VCaP (cell line): Measurements from ENCODE around the gene YIF1A.

Experiments
- H3K27ac ChIP-seq: fragments of 450-650 bp; 2 replicates; pipeline ENCODE4 v1.5.1; 2017
- TF ChIP-seq, protein P1 (sequence below): fragments of 450-650 bp; conservative IDR thresholded peaks from 2 replicates; pipeline ENCODE4 v1.5.1; 2017; ENCODE audit warnings: mild to moderate bottlenecking, moderate library complexity

Gene YIF1A, protein sequence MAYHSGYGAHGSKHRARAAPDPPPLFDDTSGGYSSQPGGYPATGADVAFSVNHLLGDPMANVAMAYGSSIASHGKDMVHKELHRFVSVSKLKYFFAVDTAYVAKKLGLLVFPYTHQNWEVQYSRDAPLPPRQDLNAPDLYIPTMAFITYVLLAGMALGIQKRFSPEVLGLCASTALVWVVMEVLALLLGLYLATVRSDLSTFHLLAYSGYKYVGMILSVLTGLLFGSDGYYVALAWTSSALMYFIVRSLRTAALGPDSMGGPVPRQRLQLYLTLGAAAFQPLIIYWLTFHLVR

DNA sequence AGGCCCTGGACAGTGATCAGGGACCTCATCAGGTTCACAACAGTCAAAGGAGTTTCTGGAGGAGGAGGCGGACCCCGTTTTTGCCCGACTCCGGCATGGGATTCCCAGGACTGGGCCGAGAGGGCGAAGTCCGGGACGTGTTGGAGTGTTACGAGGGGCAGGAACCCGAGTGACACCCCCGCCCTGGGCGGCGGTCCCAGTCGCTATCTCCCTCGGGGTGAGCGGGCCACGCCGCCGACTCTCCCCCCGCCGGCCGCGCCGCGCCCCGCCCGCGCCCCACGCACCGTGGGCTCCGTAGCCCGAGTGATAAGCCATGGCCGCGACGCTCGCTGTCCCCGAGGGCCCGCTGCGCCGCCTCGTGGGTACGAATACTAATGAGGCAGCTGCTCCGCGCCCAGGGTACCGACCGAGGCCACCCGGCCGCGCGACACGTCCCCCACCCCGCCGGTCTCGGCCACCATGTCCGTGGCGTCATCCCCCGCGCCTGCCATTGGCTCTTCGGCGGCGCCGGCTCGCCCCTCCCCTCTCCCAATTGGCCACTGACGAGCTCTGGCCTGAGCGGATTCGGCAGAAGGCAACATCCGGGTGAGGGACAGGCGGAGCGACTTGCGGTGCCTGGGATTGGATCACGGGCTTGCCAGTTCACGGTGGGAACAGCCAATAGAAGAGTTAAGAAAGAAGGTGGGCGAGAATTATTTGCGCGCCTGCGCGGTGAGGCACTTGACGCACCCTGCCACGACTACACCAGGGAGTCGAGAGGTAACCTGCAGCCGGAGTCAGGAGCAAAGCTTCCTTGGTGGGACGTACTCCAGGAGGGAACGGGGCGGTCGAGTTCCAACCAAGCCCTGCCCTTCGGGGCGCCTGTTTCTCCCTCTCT lies at the start of gene YIF1A:
YIF1A (minus strand) TSS at position 473 of the 877 bp plus-strand sequence; CDS start at position 315, 158 bp downstream.
- H3K27ac ChIP-seq = peak within 1 kb of the TSS; percentile 98
- TF ChIP-seq, protein P1, sequence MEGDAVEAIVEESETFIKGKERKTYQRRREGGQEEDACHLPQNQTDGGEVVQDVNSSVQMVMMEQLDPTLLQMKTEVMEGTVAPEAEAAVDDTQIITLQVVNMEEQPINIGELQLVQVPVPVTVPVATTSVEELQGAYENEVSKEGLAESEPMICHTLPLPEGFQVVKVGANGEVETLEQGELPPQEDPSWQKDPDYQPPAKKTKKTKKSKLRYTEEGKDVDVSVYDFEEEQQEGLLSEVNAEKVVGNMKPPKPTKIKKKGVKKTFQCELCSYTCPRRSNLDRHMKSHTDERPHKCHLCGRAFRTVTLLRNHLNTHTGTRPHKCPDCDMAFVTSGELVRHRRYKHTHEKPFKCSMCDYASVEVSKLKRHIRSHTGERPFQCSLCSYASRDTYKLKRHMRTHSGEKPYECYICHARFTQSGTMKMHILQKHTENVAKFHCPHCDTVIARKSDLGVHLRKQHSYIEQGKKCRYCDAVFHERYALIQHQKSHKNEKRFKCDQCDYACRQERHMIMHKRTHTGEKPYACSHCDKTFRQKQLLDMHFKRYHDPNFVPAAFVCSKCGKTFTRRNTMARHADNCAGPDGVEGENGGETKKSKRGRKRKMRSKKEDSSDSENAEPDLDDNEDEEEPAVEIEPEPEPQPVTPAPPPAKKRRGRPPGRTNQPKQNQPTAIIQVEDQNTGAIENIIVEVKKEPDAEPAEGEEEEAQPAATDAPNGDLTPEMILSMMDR = peak; percentile 54

DNA sequence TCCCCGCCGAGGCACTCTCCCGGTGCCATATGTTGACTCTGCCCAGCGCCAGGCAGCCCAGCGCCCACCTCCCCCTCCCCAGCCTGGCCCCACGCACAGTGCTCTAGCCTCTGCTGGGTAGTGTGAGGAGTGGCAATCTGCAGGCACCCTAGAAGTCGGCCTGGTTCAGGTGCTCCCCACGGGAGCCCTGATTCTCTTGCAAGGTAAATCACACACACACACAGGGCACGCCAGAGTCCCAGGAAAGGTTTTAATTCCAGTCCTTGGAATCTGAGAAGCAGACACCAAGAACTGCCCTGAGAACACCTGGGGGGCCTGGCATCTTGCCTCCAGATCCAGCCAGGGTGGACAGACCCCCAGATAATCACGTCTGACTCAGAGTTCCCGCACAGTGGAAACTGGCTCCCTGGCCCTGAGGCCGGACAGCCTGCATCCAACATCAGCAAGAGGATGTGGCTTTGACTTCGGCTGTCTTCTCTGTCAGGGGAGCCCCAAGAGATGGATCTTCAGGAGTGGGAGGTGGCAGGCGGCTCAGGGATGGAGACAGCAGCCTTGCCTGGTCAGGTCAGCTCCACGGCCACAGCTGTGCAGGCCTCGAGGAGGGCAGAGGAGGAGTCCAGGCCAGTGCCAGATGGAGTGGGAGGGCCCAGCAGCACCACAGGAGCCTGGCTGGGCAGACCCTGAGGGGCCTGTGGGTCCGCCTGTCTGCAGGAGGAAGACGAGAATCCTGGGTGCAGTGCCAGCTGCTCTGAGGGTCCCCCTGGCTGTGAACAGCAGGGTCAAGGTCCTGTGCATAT lies 48.4 kb upstream of the YIF1A start:
- TF ChIP-seq, protein P1 = no peak
- H3K27ac ChIP-seq = no peak overlapping the region

DNA sequence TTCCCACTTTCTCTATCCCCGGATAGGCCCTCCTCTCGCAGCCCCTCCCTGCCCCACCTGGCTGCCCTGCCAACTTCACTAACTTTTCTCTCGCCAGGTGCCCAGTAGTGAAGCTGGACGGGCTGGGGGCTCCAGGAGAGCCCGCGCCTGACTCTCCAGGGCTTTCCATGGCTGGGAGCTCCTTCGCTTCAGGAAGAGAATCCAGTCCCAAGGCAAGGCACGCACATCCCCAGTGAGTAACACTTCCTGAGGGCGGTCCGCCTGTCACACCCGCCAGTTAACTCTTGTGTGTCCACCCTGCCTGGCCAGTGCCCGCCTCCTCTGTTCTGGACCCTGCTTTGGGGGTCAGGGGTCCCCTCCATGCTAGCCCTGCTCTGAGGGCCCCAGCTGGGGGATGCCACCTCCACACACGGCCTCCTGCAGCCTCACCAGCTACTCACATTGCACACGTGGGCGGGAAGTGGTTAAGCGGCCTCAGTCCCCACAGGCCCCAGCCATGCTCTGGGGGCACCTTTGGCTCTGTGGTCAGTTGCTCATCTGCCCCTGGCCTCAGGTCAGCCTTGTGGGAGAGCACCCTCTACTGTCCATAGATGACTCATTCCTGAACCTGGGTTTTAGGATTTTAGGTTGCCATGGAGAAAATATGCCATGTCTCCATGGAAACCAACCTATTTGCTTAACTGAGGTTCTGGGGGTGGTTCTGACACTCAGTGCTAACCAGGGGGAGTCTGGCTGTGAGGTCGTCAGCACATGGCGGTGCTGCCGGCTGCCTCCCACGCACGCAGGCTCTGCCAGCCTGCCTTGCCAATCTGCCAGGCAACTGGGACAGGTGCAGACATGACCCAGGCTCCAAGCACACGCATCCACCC lies 47.5 kb upstream of the YIF1A start, which contains the start of gene RIN1:
RIN1 (minus strand) TSS at position 201 of the 869 bp plus-strand sequence; CDS start at position 169, 32 bp downstream.
- TF ChIP-seq, protein P1 = peak; percentile 77
- no peak within 1 kb of the TSS for H3K27ac ChIP-seq

DNA sequence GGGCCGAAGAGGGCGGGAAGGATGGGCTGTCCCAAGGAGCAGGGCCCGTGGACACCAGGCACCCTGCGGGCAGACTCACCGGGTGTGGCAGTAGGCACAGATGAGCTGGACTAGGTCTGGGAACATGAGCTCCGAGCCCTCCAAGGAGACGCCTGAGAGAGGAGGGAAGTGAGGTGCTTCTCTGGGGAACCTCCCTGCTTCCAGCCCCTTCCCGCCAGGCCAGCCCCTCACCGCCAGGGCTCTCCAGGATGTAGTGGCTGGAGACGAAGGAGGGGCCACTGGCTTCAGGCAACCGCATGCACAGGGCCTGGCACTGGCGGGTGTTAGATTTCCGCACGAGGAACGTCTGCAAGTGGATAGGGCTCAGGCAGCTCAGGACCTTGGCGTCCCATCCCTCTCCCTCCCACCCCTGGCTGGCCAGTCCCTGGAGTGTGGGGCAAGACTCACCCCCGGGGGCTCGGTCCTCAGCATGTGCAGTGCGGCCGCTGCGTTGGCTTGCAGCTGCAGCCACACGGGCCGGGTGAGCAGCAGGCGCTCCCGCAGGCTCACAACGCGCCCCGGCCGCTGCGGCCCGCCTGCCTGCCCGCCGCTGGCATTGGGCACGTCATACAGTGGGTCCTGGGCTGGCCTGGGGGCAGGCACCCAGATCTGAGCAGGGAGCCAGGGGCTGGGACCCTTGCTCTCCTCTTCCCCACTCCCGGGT lies 46.7 kb upstream of the YIF1A start:
- TF ChIP-seq, protein P1 = no peak
- H3K27ac ChIP-seq = no peak overlapping the region

DNA sequence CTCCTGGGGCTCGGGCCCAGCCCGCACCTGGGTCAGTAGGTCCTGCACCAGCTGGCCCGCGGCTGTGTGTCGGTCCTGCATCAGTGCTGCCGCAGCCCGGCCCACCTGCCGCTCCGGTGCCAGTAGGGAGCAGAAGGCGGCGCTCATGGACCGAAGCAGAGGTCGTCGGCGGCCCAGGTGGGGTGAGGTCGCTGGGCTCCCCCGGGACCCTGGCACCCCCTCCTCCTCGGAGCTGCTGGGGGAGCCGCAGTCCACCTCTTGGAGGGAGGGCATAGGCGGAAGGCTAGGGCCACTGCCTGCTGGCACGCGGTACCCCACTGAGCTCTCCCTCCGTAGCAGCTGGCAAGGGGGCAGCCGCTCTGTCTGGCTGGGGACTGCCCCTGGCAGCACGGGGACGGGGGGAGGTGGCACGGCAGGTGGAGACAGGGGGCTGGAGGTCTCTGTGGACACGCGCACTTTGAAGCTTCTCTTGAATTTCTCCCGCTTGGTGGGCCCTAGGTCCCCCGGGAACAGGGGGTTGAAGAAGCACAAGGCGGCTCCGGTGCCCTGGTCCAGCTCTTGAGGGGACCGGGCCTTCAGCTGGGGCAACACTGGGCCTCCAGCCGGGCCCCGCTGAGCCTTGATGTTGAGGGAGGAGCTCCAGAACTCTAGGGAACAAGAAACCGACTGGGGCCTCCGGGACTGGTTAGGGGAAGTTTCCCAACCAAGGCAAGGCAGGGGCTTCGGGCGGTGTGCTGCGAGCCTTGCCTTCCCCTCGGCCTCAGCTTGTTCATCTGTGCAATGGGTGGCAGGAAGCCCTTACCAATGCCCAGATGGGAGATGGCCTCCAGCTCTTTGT lies 45.9 kb upstream of the YIF1A start:
- H3K27ac ChIP-seq = no peak overlapping the region
- TF ChIP-seq, protein P1 = no peak
